ENCODE results near the gene CDCA5.

GRCh38 chr11:65069217-65069616 is 14.6 kb downstream of the CDCA5 start:
- TF ChIP-seq MAFK (IDR thresholded peaks at IDR 0.05; ENCODE audit: low read depth, low read length) = no peak
- no peak for TF ChIP-seq MXI1 (IDR thresholded peaks at IDR 0.05; ENCODE audit: borderline replicate concordance, low read depth, low read length)
- no peak for TF ChIP-seq POLR2A (IDR thresholded peaks at IDR 0.05; ENCODE audit: low read depth, low read length)
- TF ChIP-seq, protein P1, sequence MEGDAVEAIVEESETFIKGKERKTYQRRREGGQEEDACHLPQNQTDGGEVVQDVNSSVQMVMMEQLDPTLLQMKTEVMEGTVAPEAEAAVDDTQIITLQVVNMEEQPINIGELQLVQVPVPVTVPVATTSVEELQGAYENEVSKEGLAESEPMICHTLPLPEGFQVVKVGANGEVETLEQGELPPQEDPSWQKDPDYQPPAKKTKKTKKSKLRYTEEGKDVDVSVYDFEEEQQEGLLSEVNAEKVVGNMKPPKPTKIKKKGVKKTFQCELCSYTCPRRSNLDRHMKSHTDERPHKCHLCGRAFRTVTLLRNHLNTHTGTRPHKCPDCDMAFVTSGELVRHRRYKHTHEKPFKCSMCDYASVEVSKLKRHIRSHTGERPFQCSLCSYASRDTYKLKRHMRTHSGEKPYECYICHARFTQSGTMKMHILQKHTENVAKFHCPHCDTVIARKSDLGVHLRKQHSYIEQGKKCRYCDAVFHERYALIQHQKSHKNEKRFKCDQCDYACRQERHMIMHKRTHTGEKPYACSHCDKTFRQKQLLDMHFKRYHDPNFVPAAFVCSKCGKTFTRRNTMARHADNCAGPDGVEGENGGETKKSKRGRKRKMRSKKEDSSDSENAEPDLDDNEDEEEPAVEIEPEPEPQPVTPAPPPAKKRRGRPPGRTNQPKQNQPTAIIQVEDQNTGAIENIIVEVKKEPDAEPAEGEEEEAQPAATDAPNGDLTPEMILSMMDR (conservative IDR thresholded peaks at IDR 0.05; ENCODE audit: low read depth, low read length) = no peak
